Kidney (tissue), 14 donors: Measurements from ENCODE around the gene ARL2. TPM values are rescaled to one million over a fixed set of nuclear protein-coding genes. Genes with fewer than 3 reads are reported as not detected.

ENCODE experiments used
- DNase-seq, 5 donors: peaks; one replicate each; pipeline ENCODE4 v3.0.0-alpha.2; 2013 to 2020
- FAIRE-seq: peaks from 2 replicates; lab custom pipeline; 2012; peaks lifted over from hg19 to GRCh38; lab: Jason Lieb, UNC
- H3K27ac ChIP-seq, 2 donors: one replicate each; pipeline ENCODE4 v1.7.0; 2013; ENCODE audit warnings: low read depth in 2 of 2, low read length in 2 of 2, inconsistent platforms in 1 of 2
- H3K27me3 ChIP-seq: one replicate; pipeline ENCODE4 v1.7.1; 2013; ENCODE audit warnings: low read length, inconsistent platforms; ENCODE audit not compliant: control insufficient read depth, insufficient read depth
- H3K36me3 ChIP-seq, 3 donors: one replicate each; pipeline versions ENCODE4 v1.7.0 to v1.7.1; 2013; ENCODE audit warnings: low read length in 3 of 3, control low read depth in 1 of 3, inconsistent platforms in 1 of 3; ENCODE audit not compliant: insufficient read depth in 3 of 3, control insufficient read depth in 2 of 3
- H3K4me1 ChIP-seq, 3 donors: one replicate each; pipeline versions ENCODE4 v1.7.0 to v1.7.1; 2013; ENCODE audit warnings: low read length in 3 of 3, inconsistent platforms in 1 of 3, low read depth in 1 of 3; ENCODE audit not compliant: control insufficient read depth in 2 of 3, insufficient read depth in 2 of 3
- H3K4me3 ChIP-seq, 3 donors: one replicate each; pipeline versions ENCODE4 v1.7.0 to v1.8.1; 2013; ENCODE audit warnings: low read length in 3 of 3, control low read depth in 1 of 3, inconsistent platforms in 1 of 3
- H3K9ac ChIP-seq, 3 donors: one replicate each; pipeline versions ENCODE4 v1.7.0 to v1.7.1; 2013; ENCODE audit warnings: low read length in 3 of 3, control low read depth in 1 of 3, inconsistent platforms in 1 of 3
- H3K9me3 ChIP-seq, 3 donors: one replicate each; pipeline versions ENCODE4 v1.7.0 to v1.7.1; 2013; ENCODE audit warnings: low read length in 3 of 3, control low read depth in 1 of 3, inconsistent platforms in 1 of 3; ENCODE audit not compliant: control insufficient read depth in 2 of 3, insufficient read depth in 1 of 3
- intact Hi-C: fragments of 100-400 bp; cut with DNase I; formaldehyde crosslinking; loops from one replicate; pipeline ENCODE4 v1.11.1; 2022
- polyA plus RNA-seq: library from polyadenylated mRNA; stranded (reverse); fragments of 350-450 nt; fragmentation: Illumina TruSeq; extraction: RNeasy Lipid Tissue Mini Kit (QIAGEN cat#74804); gene quantifications from one replicate; pipeline ENCODE4 v1.2.3, GENCODE V29; 2014; ENCODE audit warnings: low read depth, low replicate concordance; ENCODE audit not compliant: insufficient read depth
- total RNA-seq: library from RNA; stranded (reverse); fragmentation: NEBNext Ultra II Directional; extraction: Animal tissue kit (Norgen Biotek cat#: 25700); gene quantifications from one replicate; pipeline ENCODE4 v1.2.1, GENCODE V29; 2021
- TF ChIP-seq, protein P1 (sequence below): IDR thresholded peaks from 3 replicates; pipeline ENCODE4 v1.5.1; 2012; ENCODE audit warnings: mild to moderate bottlenecking, moderate library complexity, borderline replicate concordance; ENCODE audit not compliant: insufficient read depth; ENCODE audit errors: extremely low read depth
- donor health status: control.
- donor health status: control.
- donor health status: control.
- donor health status: control.
- donor health status: control.
- donor health status: DM: yes; HTN: yes; CAD: no.
- donor health status: Normal renal cell carcinoma (clear cell type).

Gene ARL2
- total and polyA plus RNA-seq, 2 donors from 2014 or later: 91.6 to 284 TPM

DNA sequence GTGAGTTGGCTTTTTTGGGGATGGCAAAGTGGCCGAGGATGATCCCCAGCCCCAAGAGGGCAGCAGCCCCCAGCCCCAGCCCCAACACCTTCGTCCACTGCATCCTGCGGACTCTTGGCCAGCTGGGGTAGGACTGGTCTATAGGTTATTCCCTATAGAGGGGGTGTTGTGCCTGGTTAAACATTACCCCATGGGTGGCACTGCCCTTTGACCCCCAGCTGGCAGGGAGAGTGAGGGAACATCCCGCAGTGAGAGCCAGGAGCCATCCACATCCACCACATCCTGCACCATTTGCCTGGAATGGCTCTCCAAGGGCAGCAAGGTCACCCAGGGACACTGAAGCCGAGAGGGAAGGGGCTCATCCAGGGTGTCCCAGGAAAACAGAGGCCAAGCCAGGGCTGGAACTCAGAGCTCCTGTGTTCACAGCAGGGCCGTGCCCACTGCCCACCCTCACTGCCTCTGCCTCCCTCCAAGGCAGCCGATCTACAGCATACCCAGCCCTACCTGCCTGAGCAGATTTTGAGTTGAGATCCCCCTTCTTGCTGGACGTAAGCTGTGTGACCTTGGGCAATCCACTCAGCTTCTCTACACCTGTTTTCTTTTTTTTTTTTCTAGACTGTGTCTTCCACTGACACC, 44.6 kb downstream of the ARL2 start, which contains the start of gene NAALADL1:
Gene NAALADL1 (minus strand): TSS at position 135 of the 636 bp plus-strand sequence. CDS start 32 bp downstream, at position 103.
- H3K27me3 ChIP-seq: no peaks in the 10 kb centered on the region
- peaks cover 0 to 2% (median 0%) of the 10 kb centered on the region in 3 donors for H3K4me1 ChIP-seq
- intact Hi-C loops: no loop called here
- H3K9me3 ChIP-seq: no peaks in the 10 kb centered on the region
- H3K27ac ChIP-seq: no peak within 1 kb of the TSS
- no peak within 1 kb of the TSS for H3K4me3 ChIP-seq
- FAIRE-seq: no peak
- no peak for DNase-seq
- no peak within 1 kb of the TSS for H3K9ac ChIP-seq
- no peaks in the 10 kb centered on the region for H3K36me3 ChIP-seq
- TF ChIP-seq, protein P1, sequence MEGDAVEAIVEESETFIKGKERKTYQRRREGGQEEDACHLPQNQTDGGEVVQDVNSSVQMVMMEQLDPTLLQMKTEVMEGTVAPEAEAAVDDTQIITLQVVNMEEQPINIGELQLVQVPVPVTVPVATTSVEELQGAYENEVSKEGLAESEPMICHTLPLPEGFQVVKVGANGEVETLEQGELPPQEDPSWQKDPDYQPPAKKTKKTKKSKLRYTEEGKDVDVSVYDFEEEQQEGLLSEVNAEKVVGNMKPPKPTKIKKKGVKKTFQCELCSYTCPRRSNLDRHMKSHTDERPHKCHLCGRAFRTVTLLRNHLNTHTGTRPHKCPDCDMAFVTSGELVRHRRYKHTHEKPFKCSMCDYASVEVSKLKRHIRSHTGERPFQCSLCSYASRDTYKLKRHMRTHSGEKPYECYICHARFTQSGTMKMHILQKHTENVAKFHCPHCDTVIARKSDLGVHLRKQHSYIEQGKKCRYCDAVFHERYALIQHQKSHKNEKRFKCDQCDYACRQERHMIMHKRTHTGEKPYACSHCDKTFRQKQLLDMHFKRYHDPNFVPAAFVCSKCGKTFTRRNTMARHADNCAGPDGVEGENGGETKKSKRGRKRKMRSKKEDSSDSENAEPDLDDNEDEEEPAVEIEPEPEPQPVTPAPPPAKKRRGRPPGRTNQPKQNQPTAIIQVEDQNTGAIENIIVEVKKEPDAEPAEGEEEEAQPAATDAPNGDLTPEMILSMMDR: no peak

DNA sequence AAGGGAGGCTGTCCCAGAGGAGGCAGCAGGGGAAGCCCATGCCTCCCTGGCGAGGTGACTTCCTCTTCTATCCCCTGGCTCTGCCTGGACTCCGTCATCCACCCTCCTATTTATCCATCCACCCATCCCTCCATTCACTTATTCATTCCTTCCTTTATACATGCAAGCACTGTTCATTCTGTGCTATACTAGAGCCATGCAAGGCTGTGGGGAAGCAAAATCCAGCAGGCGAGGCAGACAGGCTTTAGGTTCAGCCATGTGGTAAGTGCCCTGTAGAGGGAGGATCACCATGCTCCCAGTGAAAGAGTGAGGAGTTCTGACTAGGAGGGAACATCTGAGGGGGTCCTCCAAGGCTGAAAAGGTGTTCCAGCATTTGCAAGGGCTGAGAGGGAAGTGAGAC, 45.6 kb downstream of the ARL2 start:
- Histone ChIP-seq H3K9me3 (no peaks in the 10 kb centered on the region), H3K27me3 (no peaks in the 10 kb centered on the region), H3K4me1 (peaks cover 0 to 2% (median 0%) of the 10 kb centered on the region in 3 donors), H3K4me3 (no peak overlapping the region), H3K27ac (no peak overlapping the region), H3K9ac (no peak overlapping the region), H3K36me3 (no peaks in the 10 kb centered on the region)
- TF ChIP-seq, protein P1: no peak
- no peak for FAIRE-seq
- intact Hi-C loops: no loop called here
- DNase-seq: no peak

DNA sequence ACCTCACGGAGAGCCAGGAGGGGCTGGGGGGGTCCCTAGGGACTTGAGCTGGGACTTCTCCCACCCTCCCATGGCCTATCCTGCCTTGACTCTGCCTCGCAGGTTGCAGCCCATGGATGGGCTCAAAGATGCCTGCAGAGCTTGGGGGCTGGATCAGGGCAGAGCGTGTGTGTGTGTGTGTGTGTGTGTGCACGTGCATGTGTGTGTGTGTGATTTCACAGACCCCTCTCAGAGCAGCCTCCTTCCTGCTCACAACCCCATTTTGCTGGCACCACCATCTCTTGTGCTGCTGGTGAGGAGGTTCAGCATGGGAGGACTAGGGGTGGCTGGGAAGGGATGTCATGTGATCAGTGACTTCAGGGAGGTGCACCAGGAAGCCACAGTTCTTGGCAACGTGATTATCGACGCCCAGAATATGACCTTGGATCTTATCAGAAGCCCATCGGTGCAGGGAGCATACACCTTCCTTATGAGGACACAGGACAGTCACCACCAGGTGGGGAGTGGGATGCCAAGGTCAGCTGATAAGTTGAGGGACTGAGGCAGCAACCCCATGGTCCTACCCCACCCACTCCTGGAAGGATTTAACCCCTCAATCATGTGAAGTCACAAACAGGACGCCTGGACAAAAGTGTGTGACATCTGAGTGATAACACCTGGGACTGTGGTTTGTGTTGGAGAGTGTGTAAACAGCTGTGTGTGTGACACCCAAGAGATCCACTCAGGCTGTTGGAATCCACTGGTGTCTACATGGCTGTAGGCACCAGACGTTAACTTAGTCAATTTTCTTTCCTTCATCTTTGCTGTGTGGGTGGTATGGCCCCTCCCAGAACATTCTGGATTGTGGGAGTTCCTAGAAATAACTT, 46.2 kb downstream of the ARL2 start:
- no peaks in the 10 kb centered on the region for H3K36me3 ChIP-seq
- no peak for FAIRE-seq
- TF ChIP-seq, protein P1: no peak
- no peaks in the 10 kb centered on the region for H3K27me3 ChIP-seq
- DNase-seq: peak in 1 of 5 donors; percentile 41
- no peak overlapping the region for H3K4me3 ChIP-seq
- no peaks in the 10 kb centered on the region for H3K9me3 ChIP-seq
- H3K4me1 ChIP-seq: peaks cover 0 to 2% (median 0%) of the 10 kb centered on the region in 3 donors
- H3K27ac ChIP-seq: no peak overlapping the region
- intact Hi-C loops: no loop called here
- H3K9ac ChIP-seq: no peak overlapping the region
